HepG2 (cell line): Measurements from ENCODE around the gene DDX31. TPM values are rescaled to one million over a fixed set of nuclear protein-coding genes. Genes with fewer than 3 reads are reported as not detected.

ENCODE experiments used
- ATAC-seq: fragments of 200-7000 bp; cut with Tn5 transposase; 3 replicates; pipeline ENCODE4 v1.9.1; 2020; ENCODE audit warnings: mild to moderate bottlenecking, moderate library complexity
- BruUV-seq: library from RNA; stranded (reverse); fragments of 400-500 nt; replicated peaks from 2 replicates; lab custom pipeline; 2021; lab: Mats Ljungman, UMichigan
- CTCF ChIA-PET: fragments of 300-600 bp; formaldehyde crosslinking; extraction: SDS; loops from one replicate; lab custom pipeline; 2021; ENCODE audit warnings: low total read pairs, inconsistent platforms, low intra/inter-chr PET ratio; lab: Yijun Ruan, JAX
- POLR2A ChIA-PET: fragments of 350-600 bp; sonication (Branson Sonifier 250); formaldehyde crosslinking; loops from one replicate; lab custom pipeline; 2020; ENCODE audit warnings: antibody characterized with exemption, inconsistent platforms; lab: Yijun Ruan, JAX
- DNase-seq: peaks from one replicate; pipeline ENCODE4 v3.0.0-alpha.2; 2015; ENCODE audit warnings: low spot score
- FAIRE-seq: peaks from 3 replicates; lab custom pipeline; 2011; peaks lifted over from hg19 to GRCh38; lab: Jason Lieb, UNC
- H2AFZ ChIP-seq: one replicate; pipeline ENCODE4 v1.6.1; 2011; ENCODE audit warnings: low read length, inconsistent platforms
- H3K27ac ChIP-seq: fragments of 300-600 bp; 3 replicates; pipeline ENCODE4 v1.8.0; 2011; ENCODE audit warnings: mixed run types, mild to moderate bottlenecking, mixed read lengths, low read length, inconsistent platforms; ENCODE audit not compliant: insufficient read depth; ENCODE audit errors: extremely low read length
- H3K27me3 ChIP-seq, 2 experiments: fragments of 200-600 bp in 1 of 2; 2 replicates in 1 of 2; 3 replicates in 1 of 2; pipeline versions ENCODE4 v1.6.0 to v1.8.0; 2011; ENCODE audit warnings: low read length in 2 of 2, mild to moderate bottlenecking in 2 of 2, moderate library complexity in 2 of 2, inconsistent platforms in 1 of 2; ENCODE audit not compliant: insufficient read depth in 2 of 2, control insufficient read depth in 1 of 2
- H3K36me3 ChIP-seq, 2 experiments: fragments of 200-600 bp in 1 of 2; replicated peaks in 1 of 2; 2 replicates in 1 of 2; 3 replicates in 1 of 2; pipeline versions ENCODE4 v1.5.1 to v1.8.0; 2011; ENCODE audit warnings: low read length in 2 of 2, inconsistent platforms in 1 of 2; ENCODE audit not compliant: insufficient read depth in 2 of 2, control insufficient read depth in 1 of 2
- H3K4me1 ChIP-seq: 2 replicates; pipeline ENCODE4 v1.5.1; 2012; ENCODE audit warnings: low read length, inconsistent platforms; ENCODE audit not compliant: insufficient read depth
- H3K4me2 ChIP-seq: 2 replicates; pipeline ENCODE4 v1.6.0; 2011; ENCODE audit warnings: low read depth, low read length, inconsistent platforms
- H3K4me3 ChIP-seq, 3 experiments: fragments of 200-600 bp in 1 of 3; sonication (generic), shearing (Covaris generic) in 1 of 3; replicated peaks in 1 of 3; 2 replicates each; pipeline ENCODE4 v1.5.1; 2011 to 2016; ENCODE audit warnings: low read length in 3 of 3, inconsistent platforms in 2 of 3, low read depth in 2 of 3, mild to moderate bottlenecking in 2 of 3, control low read depth in 1 of 3, mixed read lengths in 1 of 3; ENCODE audit not compliant: insufficient read depth in 1 of 3
- H3K79me2 ChIP-seq: one replicate; pipeline ENCODE4 v1.6.1; 2011; ENCODE audit warnings: low read length, inconsistent platforms; ENCODE audit not compliant: insufficient read depth
- H3K9ac ChIP-seq: 2 replicates; pipeline ENCODE4 v1.6.0; 2011; ENCODE audit warnings: mild to moderate bottlenecking, low read depth, low read length, inconsistent platforms; ENCODE audit not compliant: insufficient read depth
- H3K9me3 ChIP-seq: 2 replicates; pipeline ENCODE4 v1.5.1; 2012; ENCODE audit warnings: mild to moderate bottlenecking, low read length
- H4K20me1 ChIP-seq: 2 replicates; pipeline ENCODE4 v1.6.0; 2011; ENCODE audit warnings: inconsistent platforms, mild to moderate bottlenecking, low read length, moderate library complexity; ENCODE audit not compliant: insufficient read depth
- CHD2 ChIP-seq: IDR thresholded peaks from 2 replicates; pipeline ENCODE4 v1.6.1; 2011; ENCODE audit warnings: low read depth, low read length, improper control_type of control experiment
- CREB3 ChIP-seq: sonication (generic); formaldehyde crosslinking; IDR thresholded peaks from 2 replicates; pipeline ENCODE4 v1.5.0; 2020; ENCODE audit warnings: missing genetic modification reagents
- DNMT1 ChIP-seq: sonication (generic); formaldehyde crosslinking; IDR thresholded peaks from 2 replicates; pipeline ENCODE4 v1.5.1; 2020; ENCODE audit warnings: mild to moderate bottlenecking, missing genetic modification reagents
- TMF1 ChIP-seq: sonication (generic); formaldehyde crosslinking; IDR thresholded peaks from 2 replicates; pipeline ENCODE4 v1.8.1; 2022; ENCODE audit warnings: low read depth, missing genetic modification reagents
- UBTF ChIP-seq: sonication (generic); formaldehyde crosslinking; IDR thresholded peaks from 2 replicates; pipeline ENCODE4 v1.4.0; 2020; ENCODE audit warnings: mild to moderate bottlenecking, missing genetic modification reagents
- ZNF468 ChIP-seq: sonication (generic); formaldehyde crosslinking; IDR thresholded peaks from 2 replicates; pipeline ENCODE4 v1.8.0; 2022; ENCODE audit warnings: mild to moderate bottlenecking, moderate library complexity, missing genetic modification reagents
- ZNF562 ChIP-seq: sonication (generic); formaldehyde crosslinking; IDR thresholded peaks from 2 replicates; pipeline ENCODE4 v1.8.0; 2022; ENCODE audit warnings: missing genetic modification reagents, borderline replicate concordance
- ZNF577 ChIP-seq: sonication (generic); formaldehyde crosslinking; IDR thresholded peaks from 2 replicates; pipeline ENCODE4 v1.4.0; 2020; ENCODE audit warnings: mild to moderate bottlenecking, low read depth, missing genetic modification reagents, borderline replicate concordance
- ZNF772 ChIP-seq: sonication (generic); formaldehyde crosslinking; IDR thresholded peaks from 2 replicates; pipeline ENCODE4 v1.5.0; 2020; ENCODE audit warnings: mild to moderate bottlenecking, missing genetic modification reagents
- ZNF792 ChIP-seq: IDR thresholded peaks from 2 replicates; pipeline ENCODE4 v1.6.1; 2016
- WGBS: methylation state at CpG from one replicate; pipeline ENCODE4 v1.1.6; 2017; ENCODE audit warnings: low lambda C conversion rate; 5-methylcytosine and 5-hydroxymethylcytosine counted together
- in situ Hi-C: cut with HindIII; loops from 2 replicates; pipeline ENCODE4 v1.10.0; 2017; ENCODE audit warnings: low pct_unique_long_range_greater_than_20kb; ENCODE audit not compliant: extremely low pct_ligation_motif_present
- intact Hi-C: fragments of 100-400 bp; cut with micrococcal nuclease; formaldehyde crosslinking; loops from one replicate; pipeline ENCODE4 v1.10.0; 2022; ENCODE audit not compliant: unreplicated experiment
- polyA plus RNA-seq, 8 experiments: library from polyadenylated mRNA; depleted of rRNA in 3 of 8; stranded (reverse) in 7 of 8; unstranded in 1 of 8; fragments of >200 nt; fragmentation: Illumina TruSeq in 4 of 8; extraction: Trizol in 4 of 8; gene quantifications; 2 replicates each; pipeline versions ENCODE4 v1.2.1 to v1.2.3, GENCODE V29; 2011 to 2016; ENCODE audit warnings: low read depth in 4 of 8, missing spikeins in 1 of 8, mixed read lengths in 1 of 8; ENCODE audit not compliant: insufficient read depth in 1 of 8
- total RNA-seq, 5 experiments: library from RNA; depleted of rRNA; stranded (reverse); fragments of >200 nt; fragmentation: Illumina TruSeq; extraction: Trizol; gene quantifications; 2 replicates each; pipeline ENCODE4 v1.2.3, GENCODE V29; 2016; ENCODE audit warnings: low read depth in 1 of 5

DDX31 gene
- total and polyA plus RNA-seq, 2 of the 13 experiments (the other 11 are each of a cell fraction or from before 2014, with no cell fraction given): 11.4 to 16.3 TPM

GRCh38 chr9:132579427-132579798, 90.4 kb downstream of the DDX31 start:
- TF ChIP-seq ZNF562 (no peak), UBTF (CRISPR knock-in tag) (no peak), ZNF772 (CRISPR knock-in tag) (no peak), ZNF792 (CRISPR knock-in tag) (no peak), CREB3 (no peak), DNMT1 (CRISPR knock-in tag) (no peak), ZNF577 (CRISPR knock-in tag) (no peak), ZNF468 (no peak), CHD2 (no peak), TMF1 (CRISPR knock-in tag) (no peak)
- WGBS: 11% methylated on average over 13 of the region's 15 CpGs
- FAIRE-seq: no peak

More at GRCh38 chr9:132579427-132579798, 90.4 kb downstream of the DDX31 start:
- no peaks in the 10 kb centered on the region for H3K4me1 ChIP-seq
- no peak overlapping the region for H3K9ac ChIP-seq
- no peak overlapping the region for H3K4me2 ChIP-seq
- POLR2A ChIA-PET: no interaction called here
- H3K27ac ChIP-seq: no peak overlapping the region
- H3K36me3 ChIP-seq: no peaks in the 10 kb centered on the region
- H3K79me2 ChIP-seq: no peaks in the 10 kb centered on the region
- intact Hi-C loops: no loop called here
- no peaks in the 10 kb centered on the region for H3K9me3 ChIP-seq
- no peak overlapping the region for H3K4me3 ChIP-seq
- CTCF ChIA-PET: no interaction called here
- H4K20me1 ChIP-seq: peaks cover 26% of the 10 kb centered on the region; the same call in 1 of the 2 replicates
- peaks cover 10 to 59% of the 10 kb centered on the region in 2 experiments for H3K27me3 ChIP-seq
- in situ Hi-C loops: loop anchor here (5.0 kb wide), 2 partner anchors 72 to 167 kb away; partner anchors contain the start of gene CFAP77
- H2AFZ ChIP-seq: no peak overlapping the region
- BruUV-seq: no TSS peak
- DNase-seq (no peak), ATAC-seq (no peak)
